Measurements from ENCODE around the gene CALHM6.

The CALHM6 gene

DNA sequence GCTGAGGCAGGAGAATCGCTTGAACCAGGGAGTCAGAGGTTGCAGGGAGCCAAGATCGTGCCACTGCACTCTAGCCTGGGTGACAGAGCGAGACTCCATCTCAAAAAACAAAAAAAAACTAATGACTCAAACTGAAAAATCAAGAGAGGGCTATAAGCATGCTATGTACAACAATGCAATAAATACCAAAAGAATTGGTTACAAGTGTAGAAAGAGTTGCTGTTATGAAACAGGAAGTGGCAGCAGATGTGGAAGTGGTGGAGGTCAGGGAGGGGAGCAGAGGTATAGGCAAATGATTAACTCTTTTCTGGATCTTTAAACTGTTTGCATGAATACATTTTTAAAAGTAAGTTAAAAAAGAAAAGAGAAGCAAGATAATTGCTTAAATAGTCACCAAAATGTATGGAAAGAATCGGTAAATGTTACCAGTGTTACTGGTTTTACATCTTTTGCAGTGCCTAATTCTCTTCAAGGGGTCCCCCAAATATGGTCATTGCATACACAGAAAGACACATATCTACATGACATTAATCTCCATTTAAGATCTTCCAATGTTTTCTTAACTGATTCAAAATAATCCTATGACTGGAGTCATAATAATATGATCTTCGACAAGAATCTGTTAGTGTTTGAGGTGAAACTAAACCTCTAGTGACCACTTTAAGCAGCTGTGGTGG is 15.0 kb downstream of the CALHM6 start:
- TF ChIP-seq GATA2 (IDR thresholded peaks at IDR 0.05; ENCODE audit: low read depth, low read length), result no peak
- no peak for TF ChIP-seq GATA3 (IDR thresholded peaks at IDR 0.05; ENCODE audit: low read depth, low read length)

- no peak for TF ChIP-seq GATA2 (IDR thresholded peaks at IDR 0.05; ENCODE audit: low read depth, low read length)
- TF ChIP-seq GATA3 (IDR thresholded peaks at IDR 0.05; ENCODE audit: low read depth, low read length), result no peak
Observed at GRCh38 chr6:116482780-116483179, 21.6 kb downstream of the CALHM6 start.

DNA sequence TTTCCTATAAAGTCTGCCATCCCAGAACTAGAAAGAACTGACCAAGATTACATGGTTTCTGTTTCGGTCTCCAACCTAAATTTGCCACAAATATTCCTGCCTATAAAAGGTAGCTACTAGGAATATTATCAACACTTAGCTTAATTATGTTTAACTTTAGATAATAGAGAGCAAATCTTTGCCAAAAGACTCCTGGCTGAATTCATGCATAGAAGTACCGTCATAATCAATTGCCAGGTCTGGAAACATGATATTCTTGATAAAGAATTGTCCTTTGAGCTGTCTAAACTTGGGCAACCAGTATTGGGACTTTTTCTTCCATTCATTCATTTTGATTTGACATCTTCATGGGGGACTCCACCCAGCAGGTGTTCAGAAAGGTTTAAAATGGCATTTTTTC is 22.4 kb downstream of the CALHM6 start:
- TF ChIP-seq GATA3 (IDR thresholded peaks at IDR 0.05; ENCODE audit: low read depth, low read length) (no peak), GATA2 (IDR thresholded peaks at IDR 0.05; ENCODE audit: low read depth, low read length) (no peak)

DNA sequence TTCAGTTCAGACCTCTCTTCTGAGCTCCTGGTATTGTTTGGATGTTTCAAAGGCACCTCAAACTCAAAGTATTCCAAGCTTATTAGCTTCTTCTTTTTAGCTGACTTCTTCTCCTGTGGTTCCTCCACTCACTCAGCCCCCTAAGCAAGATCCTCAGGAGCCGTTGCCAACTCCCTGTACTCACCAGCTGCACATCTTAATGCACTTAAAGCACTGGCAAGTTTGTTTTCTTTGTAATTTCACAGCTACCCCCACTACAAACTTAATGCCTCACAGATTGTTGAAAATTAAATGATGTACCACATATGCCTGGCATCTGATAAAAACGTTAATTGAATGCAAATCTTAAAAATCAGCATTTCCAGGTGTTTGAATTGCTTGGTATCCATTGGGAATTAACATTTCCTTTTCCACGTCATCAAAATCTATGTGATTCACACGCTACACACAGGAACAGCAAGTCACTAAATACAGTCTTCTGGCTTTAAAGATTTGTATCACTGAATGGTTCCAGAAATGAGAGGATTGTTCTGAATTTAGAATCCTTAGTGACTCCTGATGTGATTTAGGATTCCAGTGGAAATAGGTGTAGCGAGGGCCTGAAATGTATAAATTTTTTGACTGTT is 24.5 kb downstream of the CALHM6 start:
- TF ChIP-seq GATA3 (IDR thresholded peaks at IDR 0.05; ENCODE audit: low read depth, low read length) (no peak), GATA2 (IDR thresholded peaks at IDR 0.05; ENCODE audit: low read depth, low read length) (no peak)

DNA sequence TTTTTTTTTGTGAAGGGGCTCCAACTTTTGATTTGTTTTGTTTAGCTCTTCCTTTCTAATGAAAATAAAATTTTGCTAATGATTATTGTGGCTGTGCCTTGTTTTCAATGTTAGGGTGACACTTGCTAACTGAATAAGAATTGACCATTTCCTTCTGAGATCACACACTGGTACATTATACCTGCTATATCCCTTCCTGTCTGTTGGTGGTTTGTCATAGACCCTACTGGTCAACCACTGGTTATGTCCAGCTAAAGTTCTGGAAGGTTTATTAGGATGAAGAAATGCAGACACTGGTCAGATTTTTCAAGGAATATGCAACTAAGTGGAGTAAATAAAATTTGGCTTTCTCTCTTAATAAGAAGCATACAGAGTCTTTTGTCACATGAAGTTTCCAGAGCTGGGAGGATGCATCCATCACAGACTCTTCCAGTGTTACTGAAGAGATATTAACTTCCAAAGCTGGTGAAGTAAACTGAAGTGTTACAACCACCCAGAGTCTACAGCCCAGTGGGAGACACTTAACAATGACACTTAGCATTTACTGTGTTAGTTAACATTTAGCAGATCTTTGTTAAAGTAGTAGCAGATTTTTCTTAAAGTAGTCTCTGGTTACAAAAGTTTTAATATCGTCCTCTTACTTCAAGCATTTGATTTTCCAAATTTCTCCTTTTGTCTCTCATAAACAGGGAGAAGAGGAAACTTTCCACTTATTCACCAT is 30.6 kb downstream of the CALHM6 start:
- TF ChIP-seq GATA3 (IDR thresholded peaks at IDR 0.05; ENCODE audit: low read depth, low read length) (no peak), GATA2 (IDR thresholded peaks at IDR 0.05; ENCODE audit: low read depth, low read length) (no peak)

GRCh38 chr6:116492331-116493067 is 31.3 kb downstream of the CALHM6 start:
- TF ChIP-seq GATA2 (IDR thresholded peaks at IDR 0.05; ENCODE audit: low read depth, low read length), result no peak
- no peak for TF ChIP-seq GATA3 (IDR thresholded peaks at IDR 0.05; ENCODE audit: low read depth, low read length)

DNA sequence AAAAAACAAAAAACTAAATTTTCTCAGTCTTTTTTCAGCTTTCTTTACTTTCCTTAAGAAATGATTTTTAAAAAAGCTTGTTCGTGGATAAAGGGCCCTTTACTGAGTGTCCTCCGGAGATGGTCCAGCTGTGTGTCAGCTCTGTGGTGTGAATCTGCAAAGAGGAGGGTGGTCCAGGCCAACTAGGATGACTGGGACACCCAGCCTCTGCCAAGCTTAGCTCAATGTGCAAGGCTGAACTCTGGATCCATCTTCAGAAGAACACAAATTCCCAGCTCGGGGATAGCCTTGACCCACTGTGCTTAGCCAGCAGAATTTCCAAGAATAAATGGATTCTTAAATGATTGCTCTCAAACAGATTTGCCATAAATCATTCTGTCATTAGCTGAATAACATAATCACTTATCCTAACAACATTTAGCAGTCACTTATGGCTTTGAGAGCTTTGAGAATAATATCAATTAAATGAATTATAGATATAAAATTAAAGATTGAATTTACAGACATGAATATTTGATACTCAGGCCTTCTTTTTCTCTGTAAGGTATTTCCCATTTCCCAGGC is 36.0 kb downstream of the CALHM6 start:
- TF ChIP-seq GATA3 (IDR thresholded peaks at IDR 0.05; ENCODE audit: low read depth, low read length) (no peak), GATA2 (IDR thresholded peaks at IDR 0.05; ENCODE audit: low read depth, low read length) (no peak)

- TF ChIP-seq GATA3 (IDR thresholded peaks at IDR 0.05; ENCODE audit: low read depth, low read length) (no peak), GATA2 (IDR thresholded peaks at IDR 0.05; ENCODE audit: low read depth, low read length) (no peak)
Observed at GRCh38 chr6:116500969-116501433, 39.8 kb downstream of the CALHM6 start.

GRCh38 chr6:116507324-116507723 is 46.1 kb downstream of the CALHM6 start:
- TF ChIP-seq GATA3 (IDR thresholded peaks at IDR 0.05; ENCODE audit: low read depth, low read length) (no peak), GATA2 (IDR thresholded peaks at IDR 0.05; ENCODE audit: low read depth, low read length) (no peak)

DNA sequence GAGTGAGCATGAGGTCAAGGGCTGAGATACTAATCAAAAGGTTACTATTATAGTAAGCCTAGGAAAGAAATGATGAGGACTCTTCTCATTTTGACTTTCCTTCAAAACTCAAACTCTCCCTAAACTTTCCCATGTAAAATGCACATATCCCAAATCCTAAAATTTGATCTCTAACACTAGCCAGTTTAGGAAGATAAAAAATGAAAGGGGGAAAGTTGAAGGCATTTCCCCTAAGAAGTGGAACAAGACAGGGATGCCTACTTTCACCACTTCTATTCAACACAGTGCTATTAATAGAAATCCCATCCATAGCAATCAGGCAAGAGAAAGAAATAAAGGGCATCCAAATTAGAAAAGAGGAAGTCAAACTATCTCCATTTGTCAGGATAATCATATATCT is 47.4 kb downstream of the CALHM6 start:
- TF ChIP-seq GATA3 (IDR thresholded peaks at IDR 0.05; ENCODE audit: low read depth, low read length), result no peak
- TF ChIP-seq GATA2 (IDR thresholded peaks at IDR 0.05; ENCODE audit: low read depth, low read length), result no peak

GRCh38 chr6:116511424-116512110 is 50.4 kb downstream of the CALHM6 start, which contains the start of gene CALHM5:
Gene CALHM5, plus strand, starts transcription at chr6:116511639. Its CDS starts 58 bp downstream, at chr6:116511697.
- TF ChIP-seq GATA3 (IDR thresholded peaks at IDR 0.05; ENCODE audit: low read depth, low read length) (no peak), GATA2 (IDR thresholded peaks at IDR 0.05; ENCODE audit: low read depth, low read length) (no peak)

DNA sequence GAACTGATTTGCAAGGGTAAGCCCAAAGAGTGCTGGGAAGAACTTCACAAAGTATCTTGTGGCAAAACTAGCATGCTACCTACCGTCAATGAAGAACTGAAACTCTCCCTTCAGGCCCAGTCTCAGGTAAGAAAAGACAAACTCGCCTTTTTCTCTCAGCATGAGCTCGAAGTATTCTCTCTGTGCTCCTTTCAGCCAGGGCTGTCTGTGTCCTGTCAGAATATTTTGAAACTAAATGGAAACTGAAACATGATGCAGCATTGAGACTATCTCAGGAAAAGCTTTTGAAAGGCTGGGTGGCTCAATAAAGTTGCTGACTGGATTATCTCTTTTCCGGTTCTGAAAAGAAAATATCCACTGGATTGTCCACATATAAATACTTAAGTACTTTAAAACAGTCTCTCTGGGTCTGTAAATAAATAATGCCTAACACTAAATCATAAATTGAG is 51.0 kb downstream of the CALHM6 start:
- TF ChIP-seq GATA2 (IDR thresholded peaks at IDR 0.05; ENCODE audit: low read depth, low read length), result no peak
- TF ChIP-seq GATA3 (IDR thresholded peaks at IDR 0.05; ENCODE audit: low read depth, low read length), result no peak

GRCh38 chr6:116512734-116513133 is 51.6 kb downstream of the CALHM6 start:
- TF ChIP-seq GATA3 (IDR thresholded peaks at IDR 0.05; ENCODE audit: low read depth, low read length) (no peak), GATA2 (IDR thresholded peaks at IDR 0.05; ENCODE audit: low read depth, low read length) (no peak)

Data from SH-SY5Y (cell line).